KMS-11 (cell line): ENCODE data around the gene RAB2B.

Experiments used
- H2AFZ ChIP-seq: fragments of 200-600 bp; sonication (generic); 2 replicates; pipeline ENCODE4 v1.6.1; 2016; ENCODE audit warnings: antibody characterized with exemption, mixed run types, low read depth
- H3K27ac ChIP-seq: fragments of 200-600 bp; sonication (generic); 2 replicates; pipeline ENCODE4 v1.6.1; 2016; ENCODE audit warnings: mild to moderate bottlenecking, mixed run types
- H3K27me3 ChIP-seq: fragments of 200-600 bp; sonication (generic); 2 replicates; pipeline ENCODE4 v1.6.1; 2017; ENCODE audit warnings: mild to moderate bottlenecking, low read depth, mixed run types, moderate library complexity; ENCODE audit not compliant: insufficient read depth
- H3K36me3 ChIP-seq: fragments of 200-600 bp; sonication (generic); 2 replicates; pipeline ENCODE4 v1.6.1; 2017; ENCODE audit warnings: mild to moderate bottlenecking, mixed run types; ENCODE audit not compliant: insufficient read depth
- H3K4me1 ChIP-seq: fragments of 200-600 bp; sonication (generic); 2 replicates; pipeline ENCODE4 v1.6.1; 2016; ENCODE audit warnings: mild to moderate bottlenecking, low read depth, mixed run types; ENCODE audit not compliant: poor library complexity, severe bottlenecking
- H3K4me2 ChIP-seq: fragments of 200-600 bp; sonication (generic); 2 replicates; pipeline ENCODE4 v1.7.0; 2016; ENCODE audit warnings: mild to moderate bottlenecking, mixed run types
- H3K4me3 ChIP-seq: fragments of 200-600 bp; sonication (generic); IDR thresholded peaks from 2 replicates; pipeline ENCODE4 v1.6.1; 2017; ENCODE audit warnings: low read depth, low read length, mixed read lengths; ENCODE audit not compliant: insufficient read depth
- H3K79me2 ChIP-seq: fragments of 200-600 bp; sonication (generic); 2 replicates; pipeline ENCODE4 v1.6.1; 2016; ENCODE audit warnings: low read depth, mixed run types; ENCODE audit not compliant: insufficient read depth
- H3K9ac ChIP-seq: fragments of 200-600 bp; sonication (generic); 2 replicates; pipeline ENCODE4 v1.6.1; 2016; ENCODE audit warnings: mild to moderate bottlenecking, mixed run types
- H4K20me1 ChIP-seq: fragments of 200-600 bp; sonication (generic); 2 replicates; pipeline ENCODE4 v1.6.1; 2016; ENCODE audit warnings: mild to moderate bottlenecking, mixed run types; ENCODE audit not compliant: insufficient read depth
- CTCF ChIP-seq: fragments of 200-600 bp; sonication (generic); conservative IDR thresholded peaks from 2 replicates; pipeline ENCODE4 v1.6.1; 2017; ENCODE audit warnings: low read depth, mild to moderate bottlenecking, antibody characterized with exemption, low read length, moderate library complexity, mixed read lengths

RAB2B gene

GRCh38 chr14:21505012-21505553 is 28.3 kb upstream of the RAB2B start:
- TF ChIP-seq CTCF, result no peak

GRCh38 chr14:21503376-21503775 is 26.6 kb upstream of the RAB2B start:
- H3K79me2 ChIP-seq, result peaks cover 29% of the 10 kb centered on the region; the same call in 1 of the 2 replicates

More at GRCh38 chr14:21505012-21505553, 28.3 kb upstream of the RAB2B start:
- Histone ChIP-seq H2AFZ (no peak overlapping the region), H3K27ac (no peak overlapping the region; the same call in 1 of the 2 replicates), H3K4me3 (no peak overlapping the region), H3K4me1 (peaks cover 34% of the 10 kb centered on the region), H3K4me2 (peak overlapping the region; percentile 42), H3K27me3 (no peaks in the 10 kb centered on the region), H3K9ac (no peak overlapping the region), H3K79me2 (peaks cover 46% of the 10 kb centered on the region), H4K20me1 (no peaks in the 10 kb centered on the region), H3K36me3 (no peaks in the 10 kb centered on the region)

GRCh38 chr14:21501568-21501967 is 24.8 kb upstream of the RAB2B start:
- Histone ChIP-seq H3K4me2 (no peak overlapping the region), H3K4me3 (no peak overlapping the region), H4K20me1 (no peaks in the 10 kb centered on the region), H2AFZ (no peak overlapping the region), H3K27me3 (no peaks in the 10 kb centered on the region), H3K27ac (no peak overlapping the region), H3K79me2 (peaks cover 16% of the 10 kb centered on the region; the same call in 1 of the 2 replicates), H3K9ac (no peak overlapping the region), H3K4me1 (peaks cover 45% of the 10 kb centered on the region), H3K36me3 (no peaks in the 10 kb centered on the region)
- TF ChIP-seq CTCF, result no peak

More at GRCh38 chr14:21503376-21503775, 26.6 kb upstream of the RAB2B start:
- Histone ChIP-seq H3K4me1 (peaks cover 40% of the 10 kb centered on the region), H4K20me1 (no peaks in the 10 kb centered on the region), H3K4me3 (no peak overlapping the region), H3K27me3 (no peaks in the 10 kb centered on the region), H3K27ac (no peak overlapping the region), H3K4me2 (no peak overlapping the region), H3K36me3 (no peaks in the 10 kb centered on the region), H2AFZ (no peak overlapping the region), H3K9ac (no peak overlapping the region)
- TF ChIP-seq CTCF, result no peak

GRCh38 chr14:21498540-21499526 is 22.1 kb upstream of the RAB2B start:
- H3K9ac ChIP-seq, result no peak overlapping the region
- no peak overlapping the region for H3K4me3 ChIP-seq
- no peaks in the 10 kb centered on the region for H4K20me1 ChIP-seq
- H2AFZ ChIP-seq, result no peak overlapping the region
- TF ChIP-seq CTCF, result peak; percentile 67
- H3K4me1 ChIP-seq, result peaks cover 31% of the 10 kb centered on the region
- no peaks in the 10 kb centered on the region for H3K27me3 ChIP-seq
- no peak overlapping the region; the same call in 1 of the 2 replicates for H3K27ac ChIP-seq
- no peak overlapping the region; the same call in 1 of the 2 replicates for H3K4me2 ChIP-seq
- no peaks in the 10 kb centered on the region for H3K36me3 ChIP-seq
- no peaks in the 10 kb centered on the region for H3K79me2 ChIP-seq
